ENCODE results near the gene TMSB15C.

TMSB15C gene

DNA sequence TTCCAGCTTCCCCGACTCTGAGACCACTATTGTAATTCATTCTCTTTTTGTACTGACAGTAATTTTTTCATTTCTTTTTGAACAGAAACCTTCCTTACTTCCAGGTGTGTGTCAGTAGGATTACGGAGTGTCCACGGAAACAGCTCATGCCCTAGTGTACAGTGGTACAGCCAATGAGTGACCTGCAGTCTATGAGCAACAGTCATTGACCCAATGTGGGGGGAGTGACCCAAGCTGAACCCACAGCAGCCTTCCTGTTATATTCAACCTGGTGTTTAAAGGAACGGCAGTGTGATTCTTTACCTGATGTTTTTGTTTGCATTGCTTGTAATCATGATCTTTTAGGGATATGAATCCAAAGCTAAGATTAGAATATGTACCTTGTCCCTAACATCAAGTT, 35.0 kb downstream of the TMSB15C start:
- no peak for DNase-seq

GRCh38 chrX:104039689-104040505, 36.1 kb downstream of the TMSB15C start, which contains the start of gene H2BW2:
Gene H2BW2 (plus strand): TSS chrX:104039956. CDS start chrX:104039995, 39 bp downstream.
- no peak for DNase-seq

All from femur (tissue), 1 donor.